Muscle of arm (tissue), 12 donors: ENCODE measurements around the gene RALGDS. TPM values are rescaled to one million over a fixed set of nuclear protein-coding genes. Genes with fewer than 3 reads are reported as not detected.

ENCODE experiments used
- DNase-seq: peaks from one replicate; pipeline ENCODE4 v3.0.0-alpha.2; 2013
- polyA plus RNA-seq, 12 donors: library from polyadenylated mRNA; unstranded; fragments of 120-200 nt; gene quantifications; one replicate each; pipeline ENCODE4 v1.2.1, GENCODE V29; 2013; ENCODE audit not compliant: insufficient read length in 12 of 12

Gene RALGDS
- polyA plus RNA-seq, 12 donors: 41.7 to 77.0 (median 51.7) TPM; not detected in 1

GRCh38 chr9:133137451-133138231 is 16.6 kb upstream of the RALGDS start:
- DNase-seq: no peak

- DNase-seq: no peak
Observed at GRCh38 chr9:133135146-133135745, 14.2 kb upstream of the RALGDS start.

GRCh38 chr9:133134388-133135145 is 13.5 kb upstream of the RALGDS start:
- no peak for DNase-seq

- DNase-seq: peak; percentile 92
Observed at GRCh38 chr9:133133681-133134387, 12.8 kb upstream of the RALGDS start.

GRCh38 chr9:133132174-133132573 is 11.1 kb upstream of the RALGDS start:
- DNase-seq: no peak

- no peak for DNase-seq
Observed at GRCh38 chr9:133131506-133131905, 10.5 kb upstream of the RALGDS start.

GRCh38 chr9:133130685-133131244 is 9.7 kb upstream of the RALGDS start:
- DNase-seq: no peak

GRCh38 chr9:133129001-133129795 is 8.2 kb upstream of the RALGDS start:
- no peak for DNase-seq

GRCh38 chr9:133128152-133128551 is 7.1 kb upstream of the RALGDS start:
- DNase-seq: no peak

GRCh38 chr9:133127340-133127981 is 6.4 kb upstream of the RALGDS start:
- DNase-seq: no peak

- no peak for DNase-seq
Observed at GRCh38 chr9:133126697-133127339, 5.8 kb upstream of the RALGDS start.

GRCh38 chr9:133125941-133126696 is 5.1 kb upstream of the RALGDS start:
- DNase-seq: peak; percentile 61

GRCh38 chr9:133124907-133125275 is 3.9 kb upstream of the RALGDS start:
- DNase-seq: no peak

- DNase-seq: no peak
Observed at GRCh38 chr9:133124123-133124906, 3.3 kb upstream of the RALGDS start.

- no peak for DNase-seq
Observed at GRCh38 chr9:133122935-133123611, 2.0 kb upstream of the RALGDS start.

GRCh38 chr9:133122605-133122934 is 1.5 kb upstream of the RALGDS start:
- DNase-seq: no peak

- no peak for DNase-seq
Observed at GRCh38 chr9:133121915-133122550, 993 bp upstream of the RALGDS start.
